Fibroblast of villous mesenchyme (primary cell): ENCODE measurements around the gene SOX8. TPM values are rescaled to one million over a fixed set of nuclear protein-coding genes. Genes with fewer than 3 reads are reported as not detected.

Experiments
- DNase-seq: peaks from one replicate; pipeline ENCODE4 v3.0.0-alpha.2; 2010; ENCODE audit warnings: low read depth
- H3K4me3 ChIP-seq: 2 replicates; pipeline ENCODE4 v1.5.1; 2011; ENCODE audit warnings: low read depth, mild to moderate bottlenecking, low read length
- total RNA-seq: library from RNA; depleted of rRNA; stranded (reverse); fragments of >200 nt; gene quantifications from 2 replicates; pipeline ENCODE4 v1.2.3, GENCODE V29; 2012
- TF ChIP-seq, protein P1 (sequence below): IDR thresholded peaks from 2 replicates; pipeline ENCODE4 v1.5.1; 2012; ENCODE audit warnings: low read depth, mild to moderate bottlenecking, low read length; ENCODE audit not compliant: insufficient read depth

The SOX8 gene
- total RNA-seq, 1 donor: not detected

DNA sequence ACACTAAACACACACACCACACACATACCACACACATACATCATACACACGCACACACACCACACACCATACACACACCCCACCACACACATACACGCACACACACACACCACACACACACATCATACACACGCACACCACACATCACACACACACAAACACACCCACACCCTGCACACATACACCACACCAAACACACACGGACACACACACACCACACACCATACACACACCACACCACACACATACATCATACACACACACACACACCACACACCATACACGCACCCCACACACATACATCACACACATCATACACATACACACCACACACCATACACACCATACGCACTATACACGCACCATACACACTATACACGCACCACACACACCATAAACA is 3.7 kb upstream of the SOX8 start:
- TF ChIP-seq, protein P1, sequence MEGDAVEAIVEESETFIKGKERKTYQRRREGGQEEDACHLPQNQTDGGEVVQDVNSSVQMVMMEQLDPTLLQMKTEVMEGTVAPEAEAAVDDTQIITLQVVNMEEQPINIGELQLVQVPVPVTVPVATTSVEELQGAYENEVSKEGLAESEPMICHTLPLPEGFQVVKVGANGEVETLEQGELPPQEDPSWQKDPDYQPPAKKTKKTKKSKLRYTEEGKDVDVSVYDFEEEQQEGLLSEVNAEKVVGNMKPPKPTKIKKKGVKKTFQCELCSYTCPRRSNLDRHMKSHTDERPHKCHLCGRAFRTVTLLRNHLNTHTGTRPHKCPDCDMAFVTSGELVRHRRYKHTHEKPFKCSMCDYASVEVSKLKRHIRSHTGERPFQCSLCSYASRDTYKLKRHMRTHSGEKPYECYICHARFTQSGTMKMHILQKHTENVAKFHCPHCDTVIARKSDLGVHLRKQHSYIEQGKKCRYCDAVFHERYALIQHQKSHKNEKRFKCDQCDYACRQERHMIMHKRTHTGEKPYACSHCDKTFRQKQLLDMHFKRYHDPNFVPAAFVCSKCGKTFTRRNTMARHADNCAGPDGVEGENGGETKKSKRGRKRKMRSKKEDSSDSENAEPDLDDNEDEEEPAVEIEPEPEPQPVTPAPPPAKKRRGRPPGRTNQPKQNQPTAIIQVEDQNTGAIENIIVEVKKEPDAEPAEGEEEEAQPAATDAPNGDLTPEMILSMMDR: no peak
- H3K4me3 ChIP-seq: no peak overlapping the region
- DNase-seq: no peak

DNA sequence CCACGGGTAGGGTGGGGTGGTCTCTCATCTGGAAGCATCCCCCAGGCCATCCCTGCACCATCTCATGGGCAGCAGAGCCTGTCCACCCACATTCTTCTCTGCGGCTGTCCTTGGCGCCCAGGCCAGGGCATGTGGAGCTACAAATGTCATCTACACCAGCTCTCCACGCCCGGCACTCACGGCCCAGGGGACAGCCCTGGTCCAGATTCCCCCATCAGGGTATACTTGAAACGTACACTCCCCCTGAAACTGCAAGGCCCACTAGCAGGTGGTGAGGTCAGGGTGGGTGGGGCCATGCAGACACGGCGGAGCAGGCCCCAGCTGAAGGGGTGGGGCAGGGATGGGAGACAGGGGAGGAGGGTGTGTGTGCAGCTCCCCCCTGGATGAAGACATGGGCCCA is 3.2 kb upstream of the SOX8 start:
- no peak for DNase-seq
- TF ChIP-seq, protein P1: no peak
- no peak overlapping the region for H3K4me3 ChIP-seq

DNA sequence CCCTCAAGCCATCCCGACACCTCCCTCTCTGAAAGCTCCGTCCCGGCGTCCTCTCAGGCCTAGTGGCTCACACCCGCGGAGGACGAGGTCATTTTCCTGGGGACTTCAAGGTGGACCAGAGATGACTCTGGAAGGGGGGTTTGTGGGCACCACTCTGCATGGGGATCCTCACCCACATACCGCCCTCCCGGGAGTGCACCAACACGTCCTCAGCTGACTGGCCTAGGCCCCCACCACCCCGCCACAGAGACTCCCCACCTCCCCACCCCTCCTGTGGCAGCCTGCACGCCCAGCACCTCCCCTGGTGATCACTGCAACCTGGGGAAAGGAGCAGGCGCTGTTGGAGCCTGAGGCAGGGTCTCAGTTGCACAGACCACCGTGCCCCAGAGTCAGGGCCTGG is 2.4 kb upstream of the SOX8 start:
- no peak for DNase-seq
- no peak overlapping the region for H3K4me3 ChIP-seq
- TF ChIP-seq, protein P1: no peak

DNA sequence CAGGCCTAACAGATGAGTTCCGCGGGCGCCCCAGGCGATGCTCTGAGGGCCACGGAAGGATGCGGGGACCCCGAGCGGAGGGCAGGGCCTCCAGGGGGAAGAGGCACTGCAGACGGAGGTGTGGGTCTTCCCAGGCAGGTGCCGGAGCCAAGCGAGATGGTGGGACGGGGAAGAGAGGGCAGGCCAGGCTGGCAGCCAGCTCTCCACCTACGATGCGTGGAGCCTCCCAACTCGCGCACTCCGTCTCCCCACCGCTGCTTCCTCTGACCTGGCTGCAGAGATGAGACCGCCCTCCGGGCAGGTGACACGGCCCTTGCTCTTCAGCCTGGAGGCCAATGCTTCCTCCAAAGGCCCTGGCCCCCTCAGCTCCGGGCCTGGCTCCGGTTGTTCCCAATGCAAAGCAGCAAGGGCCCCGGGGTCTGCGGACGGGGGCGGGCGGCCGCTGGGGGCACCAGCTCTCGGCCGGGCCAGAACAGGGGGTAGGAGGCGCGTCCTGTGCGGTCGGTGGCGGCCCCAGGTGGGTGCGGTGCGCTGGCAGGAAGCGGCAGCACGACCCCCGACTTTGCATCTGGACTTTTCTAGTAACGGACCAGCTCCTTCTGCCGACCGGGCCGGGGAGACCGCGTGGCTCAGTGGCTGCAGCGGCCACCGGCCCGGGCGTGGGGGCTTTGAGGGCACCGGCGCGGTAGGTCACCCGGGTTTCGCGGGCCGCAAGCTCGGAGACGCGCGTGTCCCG is 1.5 kb upstream of the SOX8 start:
- TF ChIP-seq, protein P1: no peak
- peak overlapping the region; percentile 14 for H3K4me3 ChIP-seq
- DNase-seq: no peak

DNA sequence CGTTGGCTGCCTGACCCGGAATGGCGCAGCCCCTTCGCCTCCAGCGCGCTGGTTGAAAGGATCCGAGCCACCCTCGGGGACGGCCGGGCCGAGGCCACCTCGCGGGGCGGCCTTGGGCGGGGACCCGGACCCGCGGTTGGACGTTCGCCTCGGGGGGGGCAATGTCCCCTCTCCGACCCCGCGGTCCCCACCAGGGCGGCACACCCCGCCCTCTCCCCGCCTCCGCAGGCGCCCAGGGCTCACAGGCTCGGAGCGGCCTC is 1.0 kb upstream of the SOX8 start:
- H3K4me3 ChIP-seq: peak overlapping the region; percentile 14
- TF ChIP-seq, protein P1: no peak
- no peak for DNase-seq

DNA sequence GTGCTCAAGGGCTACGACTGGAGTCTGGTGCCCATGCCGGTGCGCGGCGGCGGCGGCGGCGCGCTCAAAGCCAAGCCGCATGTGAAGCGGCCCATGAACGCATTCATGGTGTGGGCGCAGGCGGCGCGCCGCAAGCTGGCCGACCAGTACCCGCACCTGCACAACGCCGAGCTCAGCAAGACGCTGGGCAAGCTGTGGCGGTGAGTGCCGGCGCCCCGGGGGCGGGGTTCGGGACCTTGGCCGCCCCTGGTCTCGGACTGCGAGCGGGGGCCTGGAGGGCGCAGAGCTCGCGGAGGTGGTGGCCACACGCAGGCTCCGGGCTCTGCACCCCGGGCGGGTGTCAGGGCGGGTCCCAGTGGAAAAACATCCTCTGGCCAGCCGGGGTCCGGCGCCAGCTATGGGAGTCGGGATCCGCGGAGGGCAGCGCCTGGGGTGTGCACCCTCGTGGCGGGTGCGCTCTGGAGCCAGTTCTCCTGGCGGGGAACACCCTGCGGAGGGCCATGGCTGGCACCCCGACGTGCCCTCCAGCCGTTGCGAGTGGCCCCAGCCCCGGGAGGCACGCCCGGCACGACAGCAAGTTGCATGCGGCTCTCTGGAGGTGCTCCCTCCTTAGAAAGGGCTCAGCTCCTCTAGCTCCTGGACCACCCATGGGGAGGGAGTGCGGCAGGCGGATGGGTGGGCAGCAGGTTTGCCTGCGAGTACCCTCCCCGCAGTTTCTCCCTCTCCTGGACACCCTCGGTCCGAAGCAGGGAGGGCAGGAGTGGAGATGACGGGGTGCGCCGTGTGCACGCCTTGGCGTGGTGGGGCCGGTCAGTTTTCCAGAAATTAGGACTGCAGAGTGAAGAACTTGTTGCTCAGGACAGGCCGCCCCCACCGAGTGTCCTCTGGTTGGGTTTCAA is 824 bp downstream of the SOX8 start:
- no peak overlapping the region for H3K4me3 ChIP-seq
- TF ChIP-seq, protein P1: no peak
- DNase-seq: no peak
